SK-N-MC (cell line): ENCODE measurements around the gene CREB5.

ENCODE experiments used
- DNase-seq: peaks from one replicate; pipeline ENCODE4 v3.0.0-alpha.2; 2011; ENCODE audit warnings: low read depth, low spot score
- H3K27ac ChIP-seq: fragments of 200-600 bp; sonication (generic); 2 replicates; pipeline ENCODE4 v1.5.1; 2016; ENCODE audit warnings: mixed run types
- H3K36me3 ChIP-seq: fragments of 200-600 bp; sonication (generic); 2 replicates; pipeline ENCODE4 v1.6.1; 2017; ENCODE audit warnings: antibody characterized with exemption, low read length, mixed read lengths; ENCODE audit not compliant: insufficient read depth
- H3K4me3 ChIP-seq: fragments of 200-600 bp; sonication (generic); 2 replicates; pipeline ENCODE4 v1.5.1; 2016
- H3K9ac ChIP-seq: fragments of 200-600 bp; sonication (generic); 2 replicates; pipeline ENCODE4 v1.8.0; 2017; ENCODE audit warnings: mixed run types, mixed read lengths; ENCODE audit not compliant: insufficient read length
- H3K9me3 ChIP-seq: fragments of 200-600 bp; sonication (generic); 2 replicates; pipeline ENCODE4 v1.6.1; 2017; ENCODE audit warnings: low read depth, mild to moderate bottlenecking, antibody characterized with exemption, low read length, moderate library complexity, mixed read lengths
- EZH2 ChIP-seq: fragments of 200-600 bp; sonication (generic); IDR thresholded peaks from one replicate; pipeline ENCODE4 v1.6.1; 2017; ENCODE audit warnings: antibody characterized with exemption
- FOXP2 ChIP-seq: optimal IDR thresholded peaks from 2 replicates; pipeline ENCODE3; 2011; ENCODE audit warnings: mild to moderate bottlenecking, moderate library complexity; ENCODE audit not compliant: insufficient read depth; ENCODE audit errors: extremely low read length, control extremely low read depth
- POLR2AphosphoS5 ChIP-seq: IDR thresholded peaks from 2 replicates; pipeline ENCODE4 v1.6.1; 2012; ENCODE audit warnings: mild to moderate bottlenecking, low read depth, low read length, borderline replicate concordance

The CREB5 gene

GRCh38 chr7:28675429-28675828 lies 263.1 kb downstream of the CREB5 start:
- no peak overlapping the region for H3K27ac ChIP-seq

GRCh38 chr7:28677668-28678067 lies 265.4 kb downstream of the CREB5 start:
- H3K4me3 ChIP-seq = no peak overlapping the region

More at GRCh38 chr7:28675429-28675828, 263.1 kb downstream of the CREB5 start:
- no peak for DNase-seq
- H3K9ac ChIP-seq = no peak overlapping the region
- no peak for TF ChIP-seq EZH2
- no peak for TF ChIP-seq FOXP2
- no peak for TF ChIP-seq POLR2AphosphoS5
- H3K4me3 ChIP-seq = no peak overlapping the region
- no peaks in the 10 kb centered on the region for H3K36me3 ChIP-seq
- no peaks in the 10 kb centered on the region for H3K9me3 ChIP-seq

GRCh38 chr7:28678431-28678965 lies 266.2 kb downstream of the CREB5 start:
- H3K9ac ChIP-seq = no peak overlapping the region
- H3K4me3 ChIP-seq = no peak overlapping the region
- peak; percentile 22 for DNase-seq
- TF ChIP-seq POLR2AphosphoS5 (no peak), EZH2 (no peak), FOXP2 (no peak)
- no peaks in the 10 kb centered on the region for H3K36me3 ChIP-seq
- H3K9me3 ChIP-seq = no peaks in the 10 kb centered on the region
- H3K27ac ChIP-seq = no peak overlapping the region

More at GRCh38 chr7:28677668-28678067, 265.4 kb downstream of the CREB5 start:
- no peak for DNase-seq
- H3K9me3 ChIP-seq = no peaks in the 10 kb centered on the region
- H3K27ac ChIP-seq = no peak overlapping the region
- no peak overlapping the region for H3K9ac ChIP-seq
- TF ChIP-seq FOXP2 = no peak
- TF ChIP-seq EZH2 = no peak
- no peak for TF ChIP-seq POLR2AphosphoS5
- H3K36me3 ChIP-seq = no peaks in the 10 kb centered on the region

GRCh38 chr7:28681693-28682310 lies 269.5 kb downstream of the CREB5 start:
- no peak overlapping the region for H3K27ac ChIP-seq
- H3K4me3 ChIP-seq = no peak overlapping the region
- no peak overlapping the region for H3K9ac ChIP-seq
- no peaks in the 10 kb centered on the region for H3K36me3 ChIP-seq
- DNase-seq = no peak
- H3K9me3 ChIP-seq = no peaks in the 10 kb centered on the region
- TF ChIP-seq EZH2 (no peak), POLR2AphosphoS5 (no peak), FOXP2 (no peak)

- Histone ChIP-seq H3K4me3 (no peak overlapping the region), H3K9me3 (no peaks in the 10 kb centered on the region), H3K27ac (no peak overlapping the region), H3K36me3 (no peaks in the 10 kb centered on the region), H3K9ac (no peak overlapping the region)
- no peak for TF ChIP-seq FOXP2
- no peak for TF ChIP-seq POLR2AphosphoS5
- no peak for TF ChIP-seq EZH2
- no peak for DNase-seq
Measured at GRCh38 chr7:28682801-28683200, 270.5 kb downstream of the CREB5 start.

GRCh38 chr7:28684650-28685241 lies 272.4 kb downstream of the CREB5 start:
- Histone ChIP-seq H3K9ac (peak overlapping the region; percentile 5), H3K9me3 (no peaks in the 10 kb centered on the region), H3K4me3 (no peak overlapping the region), H3K27ac (no peak overlapping the region), H3K36me3 (no peaks in the 10 kb centered on the region)
- TF ChIP-seq POLR2AphosphoS5 = no peak
- no peak for TF ChIP-seq EZH2
- TF ChIP-seq FOXP2 = no peak
- DNase-seq = no peak

- peak overlapping the region; percentile 5 for H3K9ac ChIP-seq
- H3K27ac ChIP-seq = no peak overlapping the region; the same call in 1 of the 2 replicates
- no peak for TF ChIP-seq POLR2AphosphoS5
- TF ChIP-seq EZH2 = no peak
- no peak for TF ChIP-seq FOXP2
- H3K9me3 ChIP-seq = no peaks in the 10 kb centered on the region
- DNase-seq = no peak
- H3K36me3 ChIP-seq = no peaks in the 10 kb centered on the region
- H3K4me3 ChIP-seq = peak overlapping the region; percentile 65
Measured at GRCh38 chr7:28685242-28685643, 272.9 kb downstream of the CREB5 start.

GRCh38 chr7:28685644-28686417 lies 273.5 kb downstream of the CREB5 start:
- no peaks in the 10 kb centered on the region for H3K36me3 ChIP-seq
- no peak for TF ChIP-seq POLR2AphosphoS5
- no peak for TF ChIP-seq FOXP2
- no peak for TF ChIP-seq EZH2
- peak overlapping the region; percentile 65 for H3K4me3 ChIP-seq
- H3K9me3 ChIP-seq = no peaks in the 10 kb centered on the region
- DNase-seq = no peak
- peak overlapping the region; percentile 65 for H3K9ac ChIP-seq
- H3K27ac ChIP-seq = no peak overlapping the region; the same call in 1 of the 2 replicates
